Measurements from ENCODE around the gene HRH1. TPM values are rescaled to one million over a fixed set of nuclear protein-coding genes. Genes with fewer than 3 reads are reported as not detected.

The HRH1 gene
- total RNA-seq, 3 donors from 2014 or later: 8.3 to 16.7 (median 10.3) TPM

DNA sequence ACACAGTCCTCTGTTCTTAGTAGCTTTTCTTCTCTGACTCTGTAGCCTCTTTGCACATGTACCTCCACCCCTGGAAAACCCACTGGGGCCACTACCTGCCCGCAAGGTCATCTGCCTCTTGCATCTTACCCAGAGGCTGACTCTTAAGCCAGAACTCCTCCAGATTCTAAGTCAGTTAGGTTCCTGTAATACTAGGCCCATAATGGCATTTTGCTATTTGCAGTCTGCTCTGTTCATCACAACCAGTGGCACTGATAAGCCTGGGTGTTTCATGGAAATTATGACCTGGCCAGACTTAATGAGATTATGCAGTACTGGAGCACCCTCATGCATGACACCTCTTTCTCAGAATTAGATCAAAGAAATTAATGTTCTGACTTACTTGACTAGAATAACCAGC, 86.2 kb downstream of the HRH1 start:
- H3K9me3 ChIP-seq: no peaks in the 10 kb centered on the region
- H3K4me3 ChIP-seq: no peak overlapping the region
- DNase-seq (no peak), ATAC-seq (no peak)
- no peaks in the 10 kb centered on the region for H3K36me3 ChIP-seq (ENCODE audit: low read depth)
- TF ChIP-seq, protein P1, sequence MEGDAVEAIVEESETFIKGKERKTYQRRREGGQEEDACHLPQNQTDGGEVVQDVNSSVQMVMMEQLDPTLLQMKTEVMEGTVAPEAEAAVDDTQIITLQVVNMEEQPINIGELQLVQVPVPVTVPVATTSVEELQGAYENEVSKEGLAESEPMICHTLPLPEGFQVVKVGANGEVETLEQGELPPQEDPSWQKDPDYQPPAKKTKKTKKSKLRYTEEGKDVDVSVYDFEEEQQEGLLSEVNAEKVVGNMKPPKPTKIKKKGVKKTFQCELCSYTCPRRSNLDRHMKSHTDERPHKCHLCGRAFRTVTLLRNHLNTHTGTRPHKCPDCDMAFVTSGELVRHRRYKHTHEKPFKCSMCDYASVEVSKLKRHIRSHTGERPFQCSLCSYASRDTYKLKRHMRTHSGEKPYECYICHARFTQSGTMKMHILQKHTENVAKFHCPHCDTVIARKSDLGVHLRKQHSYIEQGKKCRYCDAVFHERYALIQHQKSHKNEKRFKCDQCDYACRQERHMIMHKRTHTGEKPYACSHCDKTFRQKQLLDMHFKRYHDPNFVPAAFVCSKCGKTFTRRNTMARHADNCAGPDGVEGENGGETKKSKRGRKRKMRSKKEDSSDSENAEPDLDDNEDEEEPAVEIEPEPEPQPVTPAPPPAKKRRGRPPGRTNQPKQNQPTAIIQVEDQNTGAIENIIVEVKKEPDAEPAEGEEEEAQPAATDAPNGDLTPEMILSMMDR (IDR thresholded peaks at IDR 0.05): no peak
- H3K4me1 ChIP-seq (ENCODE audit: low read depth): no peaks in the 10 kb centered on the region
- intact Hi-C loops (cut with DNase I, micrococcal nuclease): no loop called here

DNA sequence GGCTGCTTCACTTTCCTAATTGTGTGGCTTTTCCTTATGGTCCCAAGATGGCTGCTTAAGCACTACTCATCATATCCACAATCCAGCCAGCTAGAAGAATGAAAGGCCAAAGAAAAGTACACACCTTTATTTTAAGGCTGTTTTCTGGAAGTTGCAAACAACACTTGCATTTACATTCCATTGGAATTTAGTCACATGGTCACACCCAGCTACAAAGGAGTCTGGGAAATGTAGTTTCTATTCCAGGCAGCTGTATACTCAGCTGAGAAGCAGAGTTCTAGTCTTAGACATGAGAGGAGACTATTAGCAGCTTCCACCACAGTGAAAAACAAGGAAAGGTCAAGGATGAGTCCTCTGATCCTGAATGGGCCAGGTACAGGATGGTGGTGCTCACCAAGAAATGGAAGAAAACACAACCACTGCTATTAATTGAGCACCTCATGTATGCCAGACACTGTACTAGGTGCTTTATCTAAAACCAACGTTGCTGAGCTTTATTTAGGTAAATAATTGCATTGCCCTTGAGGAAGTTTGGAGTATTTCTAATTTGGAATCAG, 89.9 kb downstream of the HRH1 start:
- Histone ChIP-seq H3K4me3 (no peak overlapping the region), H3K36me3 (ENCODE audit: low read depth) (no peaks in the 10 kb centered on the region), H3K4me1 (ENCODE audit: low read depth) (no peaks in the 10 kb centered on the region), H3K9me3 (no peaks in the 10 kb centered on the region)
- DNase-seq (no peak), ATAC-seq (peak; percentile 65)
- TF ChIP-seq, protein P1 (IDR thresholded peaks at IDR 0.05): no peak
- intact Hi-C loops (cut with DNase I, micrococcal nuclease): no loop called here

DNA sequence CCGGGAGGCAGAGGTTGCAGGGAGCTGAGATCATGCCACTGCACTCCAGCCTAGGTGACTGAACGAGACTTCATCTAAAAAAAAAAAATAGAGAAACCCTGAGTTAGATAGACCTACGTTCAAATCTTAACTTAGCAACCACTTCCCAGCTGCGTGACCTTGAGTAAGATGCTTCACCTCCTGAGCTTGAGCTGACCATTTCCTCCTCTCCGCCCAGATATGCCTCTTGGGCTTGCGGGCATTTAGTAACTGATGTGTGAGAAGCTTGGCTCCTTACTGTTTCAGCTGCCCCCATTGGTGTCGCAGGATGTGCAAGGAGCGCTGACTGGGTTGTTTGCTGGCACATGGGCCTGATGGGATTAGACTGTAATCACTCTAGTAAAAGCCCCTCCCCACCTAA, 91.0 kb downstream of the HRH1 start:
- no peak for ATAC-seq
- no peaks in the 10 kb centered on the region for H3K9me3 ChIP-seq
- no peak for DNase-seq
- H3K4me1 ChIP-seq (ENCODE audit: low read depth): no peaks in the 10 kb centered on the region
- intact Hi-C loops (cut with DNase I, micrococcal nuclease): no loop called here
- H3K4me3 ChIP-seq: no peak overlapping the region
- TF ChIP-seq, protein P1 (IDR thresholded peaks at IDR 0.05): no peak
- no peaks in the 10 kb centered on the region for H3K36me3 ChIP-seq (ENCODE audit: low read depth)

DNA sequence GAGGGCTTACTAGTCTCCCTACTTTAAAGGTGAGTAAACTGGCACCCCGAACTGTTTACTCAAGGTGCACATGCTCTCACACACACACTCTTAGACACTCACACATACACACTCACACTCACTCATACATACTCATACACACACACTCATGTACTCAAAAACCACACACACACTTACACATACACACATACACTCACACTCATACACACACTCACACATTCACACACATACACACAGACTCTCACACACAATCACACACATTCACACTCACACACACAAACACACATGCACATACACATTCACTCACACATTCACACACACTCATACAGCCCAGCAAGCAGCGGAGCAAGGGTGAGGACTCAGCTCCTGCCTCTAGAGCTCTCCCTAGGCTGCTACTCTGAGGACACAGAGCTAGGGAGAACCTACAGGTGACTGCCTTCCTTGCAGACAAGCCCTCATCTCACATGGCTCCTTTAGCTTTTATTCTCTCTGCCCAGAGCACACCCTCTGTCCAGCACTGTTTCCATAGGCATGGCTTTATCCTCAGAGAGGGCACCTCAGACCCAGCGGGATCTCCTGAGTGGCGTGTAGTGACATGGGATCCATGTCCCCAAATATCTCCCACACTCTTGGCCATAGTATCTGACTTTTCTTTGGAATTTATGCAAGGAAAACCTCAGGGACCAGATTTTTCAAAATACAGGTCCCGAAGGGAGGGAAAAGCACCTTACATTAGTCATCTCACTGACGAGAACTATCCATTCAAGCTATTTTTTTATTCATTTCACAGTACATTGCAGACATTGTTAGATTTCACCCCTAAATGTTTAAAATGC, 91.8 kb downstream of the HRH1 start:
- no peak for ATAC-seq
- Histone ChIP-seq H3K36me3 (ENCODE audit: low read depth) (no peaks in the 10 kb centered on the region), H3K4me3 (no peak overlapping the region), H3K4me1 (ENCODE audit: low read depth) (peaks cover 3% of the 10 kb centered on the region), H3K9me3 (no peaks in the 10 kb centered on the region)
- intact Hi-C loops (cut with DNase I, micrococcal nuclease): no loop called here
- TF ChIP-seq, protein P1 (IDR thresholded peaks at IDR 0.05): no peak
- DNase-seq: no peak

DNA sequence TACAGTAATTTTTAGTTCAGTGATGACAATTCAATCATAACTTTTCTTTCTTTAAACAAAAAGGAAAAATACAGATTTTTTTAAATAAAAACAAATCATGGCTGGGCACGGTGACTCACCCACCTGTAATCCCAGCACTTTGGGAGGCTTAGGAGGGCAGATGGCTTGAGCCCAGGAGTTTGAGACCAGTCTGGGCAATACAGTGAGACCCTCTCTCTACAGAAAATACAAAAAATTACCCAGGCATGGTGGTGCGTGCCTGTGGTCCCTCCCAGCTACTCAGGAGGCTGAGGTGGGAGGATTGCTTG, 92.3 kb downstream of the HRH1 start:
- no peaks in the 10 kb centered on the region for H3K9me3 ChIP-seq
- DNase-seq (no peak), ATAC-seq (no peak)
- H3K4me1 ChIP-seq (ENCODE audit: low read depth): peaks cover 7% of the 10 kb centered on the region
- TF ChIP-seq, protein P1 (IDR thresholded peaks at IDR 0.05): no peak
- no peaks in the 10 kb centered on the region for H3K36me3 ChIP-seq (ENCODE audit: low read depth)
- no peak overlapping the region for H3K4me3 ChIP-seq
- intact Hi-C loops (cut with DNase I, micrococcal nuclease): no loop called here

Measured in mucosa of descending colon (tissue), 3 donors.